Limb (tissue), 2 donors: ENCODE measurements around the gene LEAP2.
"Not testable (repeated sequence)": the region's sequence is repeated elsewhere in the genome, so short reads cannot be mapped to it uniquely, and the experiment has no call there.

Source experiments
- DNase-seq, 2 donors: peaks; one replicate each; pipeline ENCODE4 v3.0.0-alpha.2; 2016; ENCODE audit errors: extremely low spot score in 2 of 2

Gene LEAP2

GRCh38 chr5:132840896-132841295, 32.6 kb upstream of the LEAP2 start:
- no peak for DNase-seq

- no peak for DNase-seq
These were observed 32.2 kb upstream of the LEAP2 start for GRCh38 chr5:132841305-132841704.

- no peak for DNase-seq
These were observed 25.2 kb upstream of the LEAP2 start for GRCh38 chr5:132848270-132848669.

GRCh38 chr5:132849347-132849746, 24.1 kb upstream of the LEAP2 start:
- no peak for DNase-seq

GRCh38 chr5:132850066-132850465, 23.4 kb upstream of the LEAP2 start:
- DNase-seq = no peak

- DNase-seq = no peak
These were observed 20.1 kb upstream of the LEAP2 start for GRCh38 chr5:132853323-132853722.

GRCh38 chr5:132853790-132854189, 19.7 kb upstream of the LEAP2 start:
- no peak for DNase-seq

GRCh38 chr5:132854301-132854700, 19.2 kb upstream of the LEAP2 start:
- no peak for DNase-seq

- not testable (repeated sequence) for DNase-seq
These were observed 18.5 kb upstream of the LEAP2 start for GRCh38 chr5:132854992-132855391.

GRCh38 chr5:132856011-132856410, 17.5 kb upstream of the LEAP2 start:
- no peak for DNase-seq

GRCh38 chr5:132859889-132860437, 13.5 kb upstream of the LEAP2 start:
- DNase-seq = no peak

GRCh38 chr5:132860742-132861141, 12.7 kb upstream of the LEAP2 start:
- no peak for DNase-seq

- DNase-seq = no peak
These were observed 7.7 kb upstream of the LEAP2 start for GRCh38 chr5:132865668-132866341.

GRCh38 chr5:132866342-132867045, 7.0 kb upstream of the LEAP2 start, which contains the start of the genes GDF9 and UQCRQ:
Gene GDF9 (minus strand): TSS chr5:132866469. CDS start chr5:132864533, 1,936 bp downstream.
Gene UQCRQ (plus strand): TSS chr5:132866642. CDS start chr5:132866882, 240 bp downstream.
- DNase-seq = peak; percentile 95 to 98

GRCh38 chr5:132867046-132867451, 6.4 kb upstream of the LEAP2 start:
- no peak for DNase-seq

GRCh38 chr5:132868754-132869153, 4.7 kb upstream of the LEAP2 start:
- DNase-seq = no peak

- DNase-seq = no peak
These were observed 2.7 kb upstream of the LEAP2 start for GRCh38 chr5:132870801-132871200.

GRCh38 chr5:132871459-132872284, 1.8 kb upstream of the LEAP2 start:
- DNase-seq = no peak

GRCh38 chr5:132872788-132873118, 715 bp upstream of the LEAP2 start:
- no peak for DNase-seq

- DNase-seq = no peak
These were observed 433 bp downstream of the LEAP2 start for GRCh38 chr5:132873930-132874271.

- DNase-seq = no peak
These were observed 2.7 kb downstream of the LEAP2 start for GRCh38 chr5:132876020-132876759.
